Nephron progenitor cell (in vitro differentiated cells): ENCODE measurements around the gene ODF4.
"Not testable (repeated sequence)": the region's sequence is repeated elsewhere in the genome, so short reads cannot be mapped to it uniquely, and the experiment has no call there.

Experiments used
- DNase-seq: peaks from one replicate; pipeline ENCODE4 v3.0.0; 2021
- H3K27ac Mint-ChIP-seq: 2 replicates; pipeline ENCODE4 v1.8.0; 2021; ENCODE audit warnings: mild to moderate bottlenecking, moderate library complexity, mixed read lengths
- H3K27me3 Mint-ChIP-seq: 2 replicates; pipeline ENCODE4 v1.8.0; 2021; ENCODE audit warnings: mild to moderate bottlenecking, low read depth, mixed read lengths; ENCODE audit not compliant: poor library complexity
- H3K36me3 Mint-ChIP-seq: 2 replicates; pipeline ENCODE4 v1.8.0; 2021; ENCODE audit warnings: low read depth, mixed read lengths
- H3K4me1 Mint-ChIP-seq: 2 replicates; pipeline ENCODE4 v1.8.0; 2021; ENCODE audit warnings: mixed read lengths
- H3K4me3 Mint-ChIP-seq: 2 replicates; pipeline ENCODE4 v1.8.0; 2021; ENCODE audit warnings: mild to moderate bottlenecking, moderate library complexity, mixed read lengths
- H3K9me3 Mint-ChIP-seq: 2 replicates; pipeline ENCODE4 v1.8.0; 2021; ENCODE audit warnings: mild to moderate bottlenecking, moderate library complexity, mixed read lengths
- CTCF ChIP-seq: fragments of 200-600 bp; sonication (generic); IDR thresholded peaks from 2 replicates; pipeline ENCODE4 v1.5.0; 2021; ENCODE audit warnings: antibody characterized with exemption

The ODF4 gene

GRCh38 chr17:8391711-8392110 lies 52.1 kb downstream of the ODF4 start:
- H3K4me1 Mint-ChIP-seq, result peaks cover 2% of the 10 kb centered on the region
- no peak for TF ChIP-seq CTCF
- no peaks in the 10 kb centered on the region for H3K36me3 Mint-ChIP-seq
- H3K9me3 Mint-ChIP-seq, result no peaks in the 10 kb centered on the region
- no peak overlapping the region for H3K27ac Mint-ChIP-seq
- no peak for DNase-seq
- H3K27me3 Mint-ChIP-seq, result peaks cover 28% of the 10 kb centered on the region
- H3K4me3 Mint-ChIP-seq, result no peak overlapping the region

DNA sequence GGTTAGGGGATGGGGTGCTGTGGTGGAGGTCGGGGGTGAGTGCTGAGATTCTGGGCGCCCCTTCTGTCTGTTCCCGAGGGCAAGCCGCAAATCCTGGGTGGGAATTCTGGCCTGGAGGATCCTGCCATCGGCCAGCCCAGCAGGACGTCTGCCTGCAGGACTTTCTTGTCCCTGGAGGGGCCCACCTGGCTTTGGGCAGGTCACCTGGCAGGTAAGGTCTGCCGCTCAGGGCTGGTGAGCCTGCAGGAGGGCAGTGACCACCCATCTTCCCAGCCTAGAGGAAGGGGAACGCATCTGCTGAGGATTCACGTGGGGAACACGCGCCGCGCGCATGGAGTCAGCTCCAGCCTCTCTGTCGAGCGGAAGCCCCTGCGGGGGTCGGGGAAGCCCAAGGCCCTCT lies 52.6 kb downstream of the ODF4 start:
- no peak overlapping the region for H3K4me3 Mint-ChIP-seq
- no peak overlapping the region for H3K27ac Mint-ChIP-seq
- H3K36me3 Mint-ChIP-seq, result no peaks in the 10 kb centered on the region
- H3K9me3 Mint-ChIP-seq, result no peaks in the 10 kb centered on the region
- H3K4me1 Mint-ChIP-seq, result no peaks in the 10 kb centered on the region
- DNase-seq, result no peak
- H3K27me3 Mint-ChIP-seq, result peaks cover 34% of the 10 kb centered on the region
- no peak for TF ChIP-seq CTCF

DNA sequence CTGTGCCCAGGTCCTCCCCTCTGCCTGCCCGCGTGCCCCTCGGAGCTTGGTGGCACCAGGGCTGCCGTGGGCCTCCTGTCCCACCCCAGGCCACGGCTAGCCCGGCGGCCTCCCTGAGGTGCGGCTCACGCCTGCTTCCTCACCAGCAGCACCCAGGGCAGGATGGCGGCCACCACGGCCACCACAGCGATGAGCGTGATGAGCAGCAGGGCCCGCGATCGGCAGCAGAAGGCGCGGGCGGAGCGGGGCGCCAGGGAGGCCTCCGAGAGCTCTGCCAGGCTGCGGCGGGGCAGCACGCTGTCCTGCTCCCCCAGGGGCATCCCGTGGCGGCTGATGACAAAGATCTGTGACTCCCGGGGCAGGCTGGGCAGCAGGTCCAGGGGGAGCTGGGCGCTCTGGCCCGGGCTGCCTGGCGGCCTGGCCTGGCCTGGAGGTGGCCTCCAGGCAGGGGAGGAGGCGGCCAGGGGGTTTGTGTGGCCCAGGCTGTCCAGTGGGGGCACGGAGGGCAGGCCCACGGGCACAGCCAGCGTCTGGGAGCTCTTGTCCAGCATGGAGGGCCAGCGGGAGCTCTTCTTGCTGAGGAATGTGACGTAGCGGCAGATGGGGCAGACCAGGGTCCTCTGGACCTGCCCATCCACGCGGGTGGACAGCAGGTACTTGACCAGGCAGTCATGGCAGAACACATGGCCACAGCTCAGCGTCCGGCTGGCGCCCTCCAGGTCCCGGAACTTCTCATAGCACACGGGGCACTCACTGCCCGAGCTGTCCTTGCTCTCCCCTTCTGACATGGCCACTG lies 53.2 kb downstream of the ODF4 start:
- H3K27me3 Mint-ChIP-seq, result peaks cover 40% of the 10 kb centered on the region
- H3K36me3 Mint-ChIP-seq, result no peaks in the 10 kb centered on the region
- H3K9me3 Mint-ChIP-seq, result no peaks in the 10 kb centered on the region
- H3K4me1 Mint-ChIP-seq, result no peaks in the 10 kb centered on the region
- H3K4me3 Mint-ChIP-seq, result no peak overlapping the region
- DNase-seq, result no peak
- no peak overlapping the region for H3K27ac Mint-ChIP-seq
- no peak for TF ChIP-seq CTCF

GRCh38 chr17:8393470-8394231 lies 54.0 kb downstream of the ODF4 start:
- Mint-ChIP-seq H3K4me3 (no peak overlapping the region), H3K4me1 (no peaks in the 10 kb centered on the region), H3K36me3 (no peaks in the 10 kb centered on the region), H3K27me3 (peaks cover 48% of the 10 kb centered on the region), H3K27ac (no peak overlapping the region), H3K9me3 (no peaks in the 10 kb centered on the region)
- TF ChIP-seq CTCF, result no peak
- DNase-seq, result no peak

DNA sequence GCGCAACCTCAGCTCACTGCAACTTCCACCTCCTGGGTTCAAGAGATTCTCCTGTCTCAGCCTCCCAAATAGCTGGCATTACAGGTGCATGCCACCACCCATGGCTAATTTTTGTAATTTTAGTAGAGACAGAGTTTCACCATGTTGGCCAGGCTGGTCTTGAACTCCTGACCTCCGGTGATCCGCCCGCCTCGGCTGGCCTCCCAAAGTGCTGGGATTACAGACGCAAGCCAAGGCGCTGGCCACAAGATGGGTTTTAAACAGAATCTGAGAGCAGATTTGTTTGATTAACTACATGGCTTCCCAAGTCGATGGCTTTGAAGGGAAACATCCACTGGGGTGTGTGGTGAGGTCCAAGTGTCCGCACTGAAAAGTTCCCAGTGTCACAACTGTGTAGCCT lies 54.9 kb downstream of the ODF4 start:
- not testable (repeated sequence) for H3K9me3 Mint-ChIP-seq, H3K4me1 Mint-ChIP-seq, H3K36me3 Mint-ChIP-seq, H3K4me3 Mint-ChIP-seq, H3K27ac Mint-ChIP-seq, DNase-seq
- H3K27me3 Mint-ChIP-seq, result peaks cover 56% of the 10 kb centered on the region
